Measurements from ENCODE around the gene ANAPC7. TPM values are rescaled to one million over a fixed set of nuclear protein-coding genes. Genes with fewer than 3 reads are reported as not detected.
"Not testable (repeated sequence)": the region's sequence is repeated elsewhere in the genome, so short reads cannot be mapped to it uniquely, and the experiment has no call there.

Gene ANAPC7
- total RNA-seq, 1 experiment from 2014 or later: 91.1 TPM

- Histone ChIP-seq H2AK5ac (ENCODE audit: insufficient read length, low read length) (no peak overlapping the region), H3K79me2 (ENCODE audit: insufficient read depth, low read length) (no peaks in the 10 kb centered on the region), H3K79me1 (ENCODE audit: insufficient read depth, low read depth, low read length, poor library complexity, severe bottlenecking) (no peaks in the 10 kb centered on the region), H2BK120ac (ENCODE audit: low read depth, low read length, poor library complexity, severe bottlenecking) (no peak overlapping the region), H3K27ac (ENCODE audit: insufficient read length, low read depth, low read length) (no peak overlapping the region), H3K23me2 (ENCODE audit: insufficient read length, low read depth, low read length, poor library complexity, severe bottlenecking) (no peaks in the 10 kb centered on the region), H2BK15ac (ENCODE audit: low read depth, low read length) (no peak overlapping the region), H4K91ac (ENCODE audit: insufficient read length, low read depth, low read length) (no peak overlapping the region), H4K20me1 (ENCODE audit: control insufficient read depth, insufficient read depth, insufficient read length) (no peaks in the 10 kb centered on the region), H2BK20ac (ENCODE audit: low read depth, low read length, poor library complexity, severe bottlenecking) (no peak overlapping the region), H3K4me1 (ENCODE audit: insufficient read depth, low read length) (no peaks in the 10 kb centered on the region), H4K5ac (ENCODE audit: insufficient read length, low read depth, low read length) (no peak overlapping the region), H3T11ph (ENCODE audit: low read length) (no peak overlapping the region), H3K4ac (ENCODE audit: low read depth, low read length) (no peak overlapping the region), H2BK12ac (ENCODE audit: insufficient read length, low read depth, low read length) (no peak overlapping the region), H4K8ac (replicated peaks; ENCODE audit: insufficient read length, low read depth, low read length) (no peak overlapping the region), H2AFZ (ENCODE audit: low read length) (no peak overlapping the region), H3K56ac (ENCODE audit: insufficient read length, low read depth, low read length) (no peak overlapping the region), H3K4me2 (ENCODE audit: insufficient read depth, insufficient read length, low read length) (no peak overlapping the region), H3K27me3 (ENCODE audit: insufficient read depth, low read length) (no peaks in the 10 kb centered on the region), H3K23ac (ENCODE audit: insufficient read length, low read depth, low read length) (no peak overlapping the region), H3K14ac (ENCODE audit: insufficient read depth, low read length) (no peak overlapping the region), H3K9me3 (ENCODE audit: control insufficient read depth, low read depth, low read length) (no peaks in the 10 kb centered on the region), H2BK5ac (ENCODE audit: insufficient read length, low read length) (no peak overlapping the region), H3K18ac (ENCODE audit: insufficient read length, low read depth, low read length) (no peak overlapping the region), H3K9ac (ENCODE audit: extremely low read depth, insufficient read length, low read length) (no peak overlapping the region)
- no peaks in the 10 kb centered on the region for H3K4me1 Mint-ChIP-seq
- H3K36me3 Mint-ChIP-seq (ENCODE audit: insufficient read depth in 1 of 3, low read depth in 3 of 3): peaks cover 46 to 84% (median 78%) of the 10 kb centered on the region in 3 experiments
- TF ChIP-seq, protein P1, sequence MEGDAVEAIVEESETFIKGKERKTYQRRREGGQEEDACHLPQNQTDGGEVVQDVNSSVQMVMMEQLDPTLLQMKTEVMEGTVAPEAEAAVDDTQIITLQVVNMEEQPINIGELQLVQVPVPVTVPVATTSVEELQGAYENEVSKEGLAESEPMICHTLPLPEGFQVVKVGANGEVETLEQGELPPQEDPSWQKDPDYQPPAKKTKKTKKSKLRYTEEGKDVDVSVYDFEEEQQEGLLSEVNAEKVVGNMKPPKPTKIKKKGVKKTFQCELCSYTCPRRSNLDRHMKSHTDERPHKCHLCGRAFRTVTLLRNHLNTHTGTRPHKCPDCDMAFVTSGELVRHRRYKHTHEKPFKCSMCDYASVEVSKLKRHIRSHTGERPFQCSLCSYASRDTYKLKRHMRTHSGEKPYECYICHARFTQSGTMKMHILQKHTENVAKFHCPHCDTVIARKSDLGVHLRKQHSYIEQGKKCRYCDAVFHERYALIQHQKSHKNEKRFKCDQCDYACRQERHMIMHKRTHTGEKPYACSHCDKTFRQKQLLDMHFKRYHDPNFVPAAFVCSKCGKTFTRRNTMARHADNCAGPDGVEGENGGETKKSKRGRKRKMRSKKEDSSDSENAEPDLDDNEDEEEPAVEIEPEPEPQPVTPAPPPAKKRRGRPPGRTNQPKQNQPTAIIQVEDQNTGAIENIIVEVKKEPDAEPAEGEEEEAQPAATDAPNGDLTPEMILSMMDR (conservative IDR thresholded peaks at IDR 0.05): no peak
- H3K27ac Mint-ChIP-seq: no peak overlapping the region
- no peaks in the 10 kb centered on the region for H3K9me3 Mint-ChIP-seq
- WGBS (ENCODE audit: extremely low coverage, insufficient read length, low lambda C conversion rate): no CpG with 5 or more reads among the region's 3 CpGs
- DNase-seq: no peak
- H3K4me3 Mint-ChIP-seq: no peak overlapping the region
- no peaks in the 10 kb centered on the region for H3K27me3 Mint-ChIP-seq (ENCODE audit: low read depth)
Observed at GRCh38 chr12:110379197-110379596, 24.3 kb downstream of the ANAPC7 start.

- H3K23ac ChIP-seq (ENCODE audit: insufficient read length, low read depth, low read length); H3K9ac ChIP-seq (ENCODE audit: extremely low read depth, insufficient read length, low read length); H4K20me1 ChIP-seq (ENCODE audit: control insufficient read depth, insufficient read depth, insufficient read length); H3K14ac ChIP-seq (ENCODE audit: insufficient read depth, low read length); H3K23me2 ChIP-seq (ENCODE audit: insufficient read length, low read depth, low read length, poor library complexity, severe bottlenecking); H3K9me3 ChIP-seq (ENCODE audit: control insufficient read depth, low read depth, low read length); H3K4ac ChIP-seq (ENCODE audit: low read depth, low read length); H4K5ac ChIP-seq (ENCODE audit: insufficient read length, low read depth, low read length); H2BK120ac ChIP-seq (ENCODE audit: low read depth, low read length, poor library complexity, severe bottlenecking); H3K4me2 ChIP-seq (ENCODE audit: insufficient read depth, insufficient read length, low read length); H3K79me1 ChIP-seq (ENCODE audit: insufficient read depth, low read depth, low read length, poor library complexity, severe bottlenecking); H3K18ac ChIP-seq (ENCODE audit: insufficient read length, low read depth, low read length); H3K9me3 Mint-ChIP-seq; H3K4me1 ChIP-seq (ENCODE audit: insufficient read depth, low read length); H3T11ph ChIP-seq (ENCODE audit: low read length); DNase-seq; H2AFZ ChIP-seq (ENCODE audit: low read length); H3K27me3 Mint-ChIP-seq (ENCODE audit: low read depth); H3K79me2 ChIP-seq (ENCODE audit: insufficient read depth, low read length); H2BK12ac ChIP-seq (ENCODE audit: insufficient read length, low read depth, low read length); H3K27me3 ChIP-seq (ENCODE audit: insufficient read depth, low read length); H3K27ac Mint-ChIP-seq; H3K27ac ChIP-seq (ENCODE audit: insufficient read length, low read depth, low read length); H2BK15ac ChIP-seq (ENCODE audit: low read depth, low read length); H2BK5ac ChIP-seq (ENCODE audit: insufficient read length, low read length); H2AK5ac ChIP-seq (ENCODE audit: insufficient read length, low read length); H3K4me1 Mint-ChIP-seq; H2BK20ac ChIP-seq (ENCODE audit: low read depth, low read length, poor library complexity, severe bottlenecking); H3K4me3 Mint-ChIP-seq; H4K8ac ChIP-seq (replicated peaks; ENCODE audit: insufficient read length, low read depth, low read length); H4K91ac ChIP-seq (ENCODE audit: insufficient read length, low read depth, low read length); H3K56ac ChIP-seq (ENCODE audit: insufficient read length, low read depth, low read length): not testable (repeated sequence)
- WGBS (ENCODE audit: extremely low coverage, insufficient read length, low lambda C conversion rate): no CpG with 5 or more reads among the region's 17 CpGs
- peaks cover 48 to 91% (median 87%) of the 10 kb centered on the region in 3 experiments for H3K36me3 Mint-ChIP-seq (ENCODE audit: insufficient read depth in 1 of 3, low read depth in 3 of 3)
Observed at GRCh38 chr12:110378131-110378790, 25.2 kb downstream of the ANAPC7 start.
